SK-N-MC (cell line): Measurements from ENCODE around the gene B3GNT3.

Experiments used
- EZH2 ChIP-seq: fragments of 200-600 bp; sonication (generic); IDR thresholded peaks from one replicate; pipeline ENCODE4 v1.6.1; 2017; ENCODE audit warnings: antibody characterized with exemption
- FOXP2 ChIP-seq: optimal IDR thresholded peaks from 2 replicates; pipeline ENCODE3; 2011; ENCODE audit warnings: mild to moderate bottlenecking, moderate library complexity; ENCODE audit not compliant: insufficient read depth; ENCODE audit errors: extremely low read length, control extremely low read depth

DNA sequence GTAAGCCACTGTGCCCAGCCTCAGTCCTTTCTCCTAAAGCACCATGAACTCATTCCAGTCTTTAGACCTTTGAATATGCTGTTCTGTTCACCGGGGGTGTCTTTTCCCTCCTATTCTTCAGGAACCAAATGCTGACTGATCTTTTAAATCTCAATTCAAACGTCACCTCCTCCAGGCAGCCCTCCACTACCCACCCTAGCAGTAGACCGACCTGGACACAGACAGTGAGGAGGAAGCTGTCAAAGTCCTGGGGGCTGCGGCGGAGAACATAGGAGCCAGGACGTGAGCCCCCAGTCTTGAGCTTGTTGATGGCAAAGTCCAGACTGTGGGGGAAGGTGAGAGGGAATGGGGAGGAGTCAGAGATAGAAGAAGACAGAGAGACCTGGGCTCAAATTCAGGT lies 45.1 kb downstream of the B3GNT3 start:
- TF ChIP-seq EZH2 (no peak), FOXP2 (no peak)
